ENCODE results near the gene LDLRAD4.
"Not testable (repeated sequence)": the region's sequence is repeated elsewhere in the genome, so short reads cannot be mapped to it uniquely, and the experiment has no call there.

LDLRAD4 gene

DNA sequence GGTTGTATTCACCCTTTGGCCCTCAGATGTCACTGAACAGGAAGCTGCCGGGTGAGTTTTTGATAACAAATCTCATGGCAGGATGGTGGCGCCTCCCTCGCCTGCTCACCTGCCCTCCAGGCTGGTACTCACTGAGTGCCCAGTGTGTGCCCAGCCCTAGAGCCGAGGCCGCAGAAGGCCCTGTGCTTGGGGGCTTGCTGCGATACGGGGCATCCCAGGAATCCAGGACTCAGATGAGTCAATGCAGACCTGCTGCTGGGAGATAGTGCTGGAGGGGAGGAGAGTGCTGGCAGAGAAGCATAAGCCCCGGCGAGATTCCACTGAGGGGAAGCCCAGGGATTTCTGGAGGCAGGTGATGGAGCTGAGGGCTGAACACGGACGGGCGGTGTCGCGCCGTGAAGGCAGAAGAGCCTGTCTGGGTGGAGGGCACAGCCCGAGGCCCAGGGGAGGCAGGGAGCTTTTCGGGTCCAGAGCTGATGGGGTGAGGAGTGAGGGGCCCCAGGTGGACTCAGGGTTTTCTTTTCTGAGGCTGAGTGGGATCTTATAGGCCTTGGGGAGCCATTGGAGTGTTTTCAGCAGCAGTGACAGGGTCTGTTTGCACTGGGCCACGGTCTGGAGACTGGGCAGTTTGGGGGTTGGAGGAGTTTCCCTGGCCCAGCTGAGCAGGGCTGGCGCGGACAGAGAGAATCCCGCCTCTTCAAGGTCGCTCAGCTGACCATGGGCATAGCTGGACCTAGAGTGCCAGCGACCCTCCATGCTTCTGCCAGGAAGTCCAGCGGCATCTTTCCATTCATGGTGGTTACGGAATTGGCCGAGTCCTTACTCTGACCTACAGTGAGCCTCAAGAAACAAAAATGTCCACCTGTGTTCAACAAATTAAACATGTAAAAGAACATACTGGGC lies 35.5 kb downstream of the LDLRAD4 start:
- DNase-seq, result no peak

DNA sequence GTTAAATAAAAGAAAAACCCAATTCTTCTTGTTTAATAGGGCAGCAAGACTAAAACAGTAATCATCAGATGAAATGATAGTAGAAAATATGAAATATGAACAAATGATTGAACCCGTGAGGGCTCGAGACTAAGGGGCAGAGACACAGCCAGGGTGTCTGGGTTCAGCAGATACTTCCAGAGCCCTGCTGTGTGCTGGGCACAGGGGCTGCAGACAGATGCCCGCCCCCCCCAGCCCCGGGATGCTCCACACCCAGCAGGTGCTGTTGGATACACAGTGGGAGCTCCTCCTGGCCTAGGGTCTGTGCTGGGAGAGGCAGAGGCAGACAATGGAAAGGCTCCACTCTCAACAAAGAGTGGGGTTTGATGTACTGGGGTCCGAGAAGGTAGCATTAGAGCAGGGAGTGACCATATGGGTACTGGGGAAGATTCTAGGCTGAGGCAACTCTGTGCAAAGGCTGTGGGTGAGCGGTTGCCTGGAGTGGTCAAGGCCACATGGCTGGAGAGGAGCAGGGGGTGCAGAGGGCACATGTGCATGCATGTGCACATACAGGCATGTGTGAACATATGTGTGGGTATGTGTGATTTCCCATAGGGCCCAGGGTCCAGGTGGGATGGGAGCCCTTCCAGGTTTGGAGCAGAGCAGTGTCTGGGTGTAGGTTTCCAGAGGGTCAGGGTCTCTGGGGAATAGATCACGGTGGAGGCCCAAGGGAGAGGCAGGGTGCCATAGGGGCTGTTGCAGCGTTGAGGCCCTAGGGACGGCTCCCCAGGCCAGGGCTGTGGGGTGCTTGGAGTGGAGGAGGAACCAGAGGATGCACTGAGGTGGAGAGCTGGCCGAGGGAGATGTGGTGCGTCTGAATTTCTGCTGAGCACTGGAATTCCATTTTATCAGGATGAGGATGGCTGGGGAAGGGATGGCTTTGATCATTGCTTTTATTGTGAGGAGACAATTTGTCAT lies 36.7 kb downstream of the LDLRAD4 start:
- DNase-seq, result no peak

- DNase-seq, result no peak
Measured at GRCh38 chr18:13256444-13257305, 38.1 kb downstream of the LDLRAD4 start.

DNA sequence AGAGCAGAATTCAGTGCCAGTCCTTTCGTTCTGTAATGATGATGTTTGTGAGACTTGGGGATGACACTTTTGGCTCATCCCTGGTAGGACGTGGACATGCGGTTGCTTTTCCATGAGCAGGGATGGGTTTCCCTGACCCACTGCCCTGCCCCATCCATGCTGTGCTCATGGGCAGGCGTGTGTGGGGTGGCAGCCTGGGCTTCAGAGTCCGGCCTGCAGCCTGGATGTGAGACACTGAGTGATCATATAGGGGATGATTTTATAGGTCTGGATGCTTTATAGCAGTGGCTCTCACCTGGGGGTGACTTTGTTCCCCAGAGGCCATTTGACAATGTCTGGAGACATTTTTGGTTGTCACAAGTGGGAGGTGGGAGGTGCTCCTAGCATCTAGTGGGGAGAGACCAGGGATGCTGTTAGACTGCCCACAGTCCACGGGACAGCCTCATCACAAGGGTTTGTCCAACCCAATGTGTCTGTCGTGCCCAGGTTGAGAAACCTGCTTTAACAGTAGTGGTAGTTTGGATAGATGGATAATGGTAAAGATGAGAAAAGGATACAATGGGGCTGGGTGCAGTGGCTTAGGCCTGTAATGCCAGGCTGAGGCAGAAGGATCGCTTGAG lies 38.9 kb downstream of the LDLRAD4 start:
- no peak for DNase-seq

GRCh38 chr18:13258921-13259320 lies 40.4 kb downstream of the LDLRAD4 start:
- DNase-seq, result no peak

DNA sequence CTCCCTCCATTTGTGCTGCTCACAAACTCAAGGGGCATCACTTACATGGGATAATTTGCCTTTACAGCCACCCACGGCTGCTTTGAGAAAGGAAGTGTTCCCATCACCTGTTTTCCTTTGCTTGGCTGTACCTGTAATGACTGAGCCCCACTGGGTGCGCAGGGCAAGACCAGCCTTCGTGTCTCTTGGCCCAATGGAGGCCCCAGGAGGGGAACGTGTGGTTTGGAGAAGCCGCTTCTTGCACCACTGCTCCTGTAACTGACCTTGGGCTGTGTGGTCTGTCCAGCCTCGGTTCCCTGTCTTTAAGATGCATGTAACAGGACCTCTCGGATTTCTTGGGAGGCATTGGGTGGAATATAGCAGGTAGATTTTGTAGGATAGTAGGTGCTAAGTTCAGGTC lies 41.1 kb downstream of the LDLRAD4 start:
- no peak for DNase-seq

DNA sequence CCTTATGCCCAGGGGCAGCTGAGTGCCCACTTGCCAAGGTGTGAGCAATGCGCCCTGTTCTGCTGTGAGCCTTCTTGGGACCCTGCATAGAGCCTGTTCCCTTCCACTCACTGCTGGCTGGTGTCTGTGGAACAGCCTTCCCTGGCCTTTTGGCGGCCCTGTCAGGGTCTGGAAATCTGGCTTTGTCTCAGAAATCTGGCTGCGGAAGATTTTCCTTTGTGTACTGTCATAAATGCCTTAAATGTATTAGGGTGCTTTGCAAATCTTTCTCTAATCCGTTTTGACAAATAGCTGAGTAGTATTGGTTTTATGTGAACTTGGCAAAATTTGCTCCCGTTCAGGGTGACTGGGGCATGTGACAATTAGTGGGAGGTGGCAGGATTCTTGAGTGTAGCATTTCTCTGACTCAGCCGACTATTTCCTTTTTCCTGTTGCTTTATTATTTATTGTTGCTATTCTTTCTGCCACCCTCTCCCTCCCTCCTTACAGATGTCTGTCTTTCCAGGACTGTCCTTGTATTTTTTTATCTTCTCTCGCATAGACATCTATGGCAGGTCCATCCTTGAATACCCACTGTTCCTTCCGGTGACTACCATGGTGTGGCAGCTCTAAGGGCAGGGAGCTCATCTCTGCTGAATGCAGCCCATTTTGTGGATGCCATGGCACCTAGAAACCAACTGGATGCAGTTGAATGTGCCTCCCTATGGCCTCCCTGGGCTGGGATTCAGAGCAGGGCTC lies 41.8 kb downstream of the LDLRAD4 start:
- DNase-seq, result peak in 1 of 2 donors; percentile 18

DNA sequence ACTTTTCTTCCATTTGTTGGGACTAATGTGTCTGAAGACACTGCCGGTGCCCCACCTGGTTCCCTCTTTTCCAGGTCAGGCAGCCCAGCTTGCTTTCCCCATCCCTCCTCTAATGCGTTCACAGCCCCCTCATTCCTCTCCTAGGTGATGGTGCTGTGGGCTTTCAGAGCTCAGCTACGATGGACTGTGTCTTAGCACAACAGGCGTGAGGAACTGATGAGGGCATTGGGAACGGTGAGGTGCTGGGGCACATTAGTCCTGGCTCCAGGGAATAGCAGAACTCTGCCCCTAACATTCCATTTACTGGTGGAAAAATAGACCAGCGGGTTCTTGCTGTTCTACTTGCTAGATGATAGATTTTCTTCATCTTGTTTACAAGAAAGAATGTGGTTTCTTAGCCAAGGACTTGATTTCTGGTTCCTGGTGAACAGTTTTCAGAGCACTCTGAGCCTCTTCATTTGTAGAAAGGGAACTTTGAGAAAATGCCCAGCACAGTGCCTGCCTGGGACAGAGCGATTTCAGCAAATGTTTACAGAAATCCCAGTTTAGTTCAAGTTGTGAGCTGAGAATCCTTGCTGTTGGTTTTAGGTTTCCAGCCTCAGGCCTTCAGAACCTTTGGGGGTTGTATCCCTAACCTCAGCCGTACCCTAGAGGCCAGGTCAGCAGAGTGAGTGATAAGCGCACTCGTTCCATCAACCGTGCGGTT lies 42.5 kb downstream of the LDLRAD4 start:
- DNase-seq, result no peak

- DNase-seq, result no peak
Measured at GRCh38 chr18:13261661-13262357, 43.2 kb downstream of the LDLRAD4 start.

DNA sequence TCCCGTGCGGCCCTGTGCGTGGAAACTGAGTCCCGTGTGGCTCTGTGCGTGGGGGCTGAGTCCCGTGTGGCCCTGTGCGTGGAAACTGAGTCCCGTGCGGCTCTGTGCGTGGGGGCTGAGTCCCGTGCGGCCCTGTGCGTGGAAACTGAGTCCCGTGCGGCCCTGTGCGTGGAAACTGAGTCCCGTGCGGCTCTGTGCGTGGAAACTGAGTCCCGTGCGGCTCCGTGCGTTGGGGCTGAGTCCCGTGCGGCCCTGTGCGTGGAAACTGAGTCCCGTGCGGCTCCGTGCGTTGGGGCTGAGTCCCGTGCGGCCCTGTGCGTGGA lies 43.8 kb downstream of the LDLRAD4 start:
- not testable (repeated sequence) for DNase-seq

- DNase-seq, result no peak
Measured at GRCh38 chr18:13262839-13263691, 44.5 kb downstream of the LDLRAD4 start.

GRCh38 chr18:13264091-13265007 lies 45.8 kb downstream of the LDLRAD4 start:
- DNase-seq, result no peak

- DNase-seq, result peak; percentile 28 to 35
Measured at GRCh38 chr18:13265008-13265910, 46.7 kb downstream of the LDLRAD4 start.

DNA sequence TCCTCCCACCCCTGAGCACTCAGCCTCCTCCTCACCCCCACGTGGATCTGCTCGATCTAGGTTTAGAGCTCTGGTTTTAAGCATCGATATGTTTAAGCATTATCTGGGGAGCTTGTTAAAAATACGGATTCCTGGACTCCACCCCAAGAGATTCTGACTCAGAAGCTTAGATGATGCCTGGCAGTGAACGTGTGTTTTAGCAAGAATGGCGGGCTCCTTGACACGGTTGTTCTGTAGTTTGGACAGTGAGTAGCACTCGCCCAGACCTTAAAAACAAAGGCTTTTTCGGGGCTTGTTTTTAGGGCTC lies 47.3 kb downstream of the LDLRAD4 start:
- DNase-seq, result no peak

- peak in 1 of 2 donors; percentile 13 for DNase-seq
Measured at GRCh38 chr18:13266218-13267100, 47.9 kb downstream of the LDLRAD4 start.

DNA sequence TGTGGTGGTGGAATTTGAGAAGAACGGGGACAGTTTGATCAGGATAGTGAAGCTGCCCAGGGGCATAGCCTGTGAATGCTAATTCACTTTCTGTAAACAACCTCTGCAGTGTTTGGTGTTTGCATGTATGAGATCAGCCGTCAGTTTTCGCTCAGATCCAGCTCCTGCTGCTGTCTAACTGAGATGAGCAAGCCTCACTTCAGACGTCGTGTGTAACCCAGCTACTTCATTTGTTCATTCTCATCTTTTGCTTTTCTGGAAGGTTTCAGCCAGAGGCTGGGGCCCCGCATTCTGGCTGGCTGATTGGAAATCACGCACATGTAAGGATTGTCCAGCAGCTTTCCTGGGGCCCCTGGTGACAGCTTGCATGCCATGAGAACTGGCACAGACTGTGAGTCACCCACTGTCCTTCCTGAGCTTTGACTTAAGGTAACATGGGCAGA lies 48.9 kb downstream of the LDLRAD4 start:
- no peak for DNase-seq

Measured in activated CD4-positive, alpha-beta T cell treated with anti-CD3 and anti-CD28 coated beads for 4 hours (primary cell).